Left hindlimb (tissue), 1 donor: ENCODE data around the gene FTCD.
"Not testable (repeated sequence)": the region's sequence is repeated elsewhere in the genome, so short reads cannot be mapped to it uniquely, and the experiment has no call there.

Experiments used
- DNase-seq: peaks from one replicate; pipeline ENCODE4 v3.0.0-alpha.2; 2018

Gene FTCD, protein sequence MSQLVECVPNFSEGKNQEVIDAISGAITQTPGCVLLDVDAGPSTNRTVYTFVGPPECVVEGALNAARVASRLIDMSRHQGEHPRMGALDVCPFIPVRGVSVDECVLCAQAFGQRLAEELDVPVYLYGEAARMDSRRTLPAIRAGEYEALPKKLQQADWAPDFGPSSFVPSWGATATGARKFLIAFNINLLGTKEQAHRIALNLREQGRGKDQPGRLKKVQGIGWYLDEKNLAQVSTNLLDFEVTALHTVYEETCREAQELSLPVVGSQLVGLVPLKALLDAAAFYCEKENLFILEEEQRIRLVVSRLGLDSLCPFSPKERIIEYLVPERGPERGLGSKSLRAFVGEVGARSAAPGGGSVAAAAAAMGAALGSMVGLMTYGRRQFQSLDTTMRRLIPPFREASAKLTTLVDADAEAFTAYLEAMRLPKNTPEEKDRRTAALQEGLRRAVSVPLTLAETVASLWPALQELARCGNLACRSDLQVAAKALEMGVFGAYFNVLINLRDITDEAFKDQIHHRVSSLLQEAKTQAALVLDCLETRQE

DNA sequence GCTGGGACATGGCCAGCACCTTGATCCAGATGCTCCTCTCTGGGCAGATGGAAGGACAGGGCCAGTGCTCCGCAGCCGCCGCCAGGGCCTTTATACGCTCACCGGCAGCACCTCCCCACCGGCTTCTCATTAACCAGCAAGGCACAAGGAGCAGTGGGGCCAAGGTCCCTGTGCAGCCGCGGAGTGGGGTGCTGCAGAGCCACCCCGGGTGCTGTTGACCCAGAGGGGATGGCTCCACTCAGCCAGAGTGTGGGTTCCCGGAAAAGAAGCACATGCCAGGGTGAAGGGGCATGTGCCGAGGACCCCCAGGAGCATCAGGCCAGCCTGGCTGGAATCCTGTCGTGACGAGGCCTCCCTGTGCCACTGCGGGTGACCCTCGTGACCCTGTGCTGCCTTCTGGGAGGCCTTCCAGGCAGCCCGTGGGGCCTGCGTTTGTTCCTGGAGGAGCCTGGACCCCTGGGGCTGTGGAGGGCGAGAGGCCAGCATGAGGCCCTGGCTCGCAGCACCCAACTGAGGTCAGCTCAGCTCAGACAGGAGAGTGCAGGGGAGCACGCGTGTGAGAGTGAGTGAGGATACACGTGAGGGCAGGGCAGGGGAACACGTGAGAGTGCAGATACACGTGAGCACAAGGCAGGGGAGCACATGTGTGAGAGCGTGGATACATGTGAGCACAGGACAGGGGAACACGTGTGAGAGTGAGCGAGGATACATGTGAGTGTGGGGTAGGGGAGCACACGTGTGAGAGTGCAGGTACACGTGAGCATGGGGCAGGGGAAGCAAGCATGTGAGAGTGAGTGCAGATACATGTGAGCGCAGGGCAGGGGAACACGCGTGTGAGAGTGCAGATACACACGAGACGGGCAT is at the start of gene FTCD:
Gene FTCD, minus strand, starts transcription at position 66 of the 864 bp plus-strand sequence. Its CDS starts 56 bp downstream, at position 10.
- peak; percentile 24 for DNase-seq

DNA sequence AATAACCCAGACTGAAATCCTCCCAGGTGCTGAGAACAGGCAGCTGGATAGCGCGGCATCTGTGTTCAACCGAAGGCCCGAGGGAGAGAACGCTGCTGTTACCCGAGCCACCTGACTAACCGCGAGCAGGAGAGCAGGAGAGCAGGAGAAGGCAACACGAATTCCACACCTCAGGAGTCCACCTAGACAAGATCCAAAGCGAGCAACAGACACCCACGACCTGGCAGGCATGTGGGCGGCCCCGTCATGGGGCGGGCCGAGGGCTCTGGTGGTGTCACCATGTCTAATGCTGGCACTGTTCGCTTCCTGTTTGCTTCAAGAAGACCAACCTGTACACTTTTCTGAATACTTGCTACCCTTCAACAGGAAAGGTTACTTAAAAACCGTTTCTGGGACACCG is 49.8 kb upstream of the FTCD start:
- DNase-seq: no peak

DNA sequence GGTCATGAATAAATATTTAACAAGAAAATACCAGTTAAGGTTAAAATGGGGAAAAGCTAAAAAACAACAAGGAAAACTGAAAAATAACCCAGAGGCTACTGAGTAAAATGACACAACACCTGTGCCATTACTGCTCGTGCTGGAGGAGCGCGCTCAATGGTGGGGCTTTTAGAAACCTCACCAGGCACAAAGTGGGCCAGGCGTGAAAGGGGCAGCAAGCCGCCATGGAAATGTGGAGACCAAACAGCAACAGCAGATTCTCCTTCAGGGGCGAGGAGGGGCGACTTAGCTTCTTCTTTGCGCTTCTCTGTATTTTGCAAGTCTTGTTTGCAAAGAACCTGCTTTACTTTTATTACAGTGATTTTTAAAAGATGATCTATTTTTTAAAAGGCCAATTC is 47.8 kb upstream of the FTCD start:
- DNase-seq: no peak

DNA sequence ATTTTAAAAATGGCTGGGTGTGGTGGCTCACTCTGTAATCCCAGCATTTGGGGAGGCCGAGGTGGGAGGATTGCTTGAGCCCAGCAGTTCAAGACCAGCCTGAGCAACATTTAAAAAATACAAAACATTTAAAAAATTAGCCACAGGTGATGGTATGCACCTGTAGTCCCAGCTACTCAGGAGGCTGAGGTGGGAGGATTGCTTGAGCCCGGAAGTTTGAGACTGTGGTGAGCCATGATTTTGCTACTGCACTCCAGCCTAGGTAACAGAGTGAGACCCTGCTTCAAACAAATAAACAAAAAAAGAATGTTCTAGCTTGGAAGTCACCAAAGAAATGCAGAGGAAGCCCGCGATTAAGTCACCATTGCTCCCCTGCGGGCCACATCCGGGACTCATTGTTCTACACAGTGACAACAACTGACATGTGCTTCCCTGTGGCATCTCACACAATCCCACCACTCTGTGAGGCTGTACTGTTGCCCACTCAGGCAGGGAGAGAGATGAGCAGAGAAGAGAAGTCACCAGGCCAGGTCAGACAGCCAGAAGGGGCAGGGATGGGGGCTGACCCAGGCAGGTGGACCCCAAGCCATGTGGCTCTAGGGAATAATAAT is 47.3 kb upstream of the FTCD start:
- no peak for DNase-seq

DNA sequence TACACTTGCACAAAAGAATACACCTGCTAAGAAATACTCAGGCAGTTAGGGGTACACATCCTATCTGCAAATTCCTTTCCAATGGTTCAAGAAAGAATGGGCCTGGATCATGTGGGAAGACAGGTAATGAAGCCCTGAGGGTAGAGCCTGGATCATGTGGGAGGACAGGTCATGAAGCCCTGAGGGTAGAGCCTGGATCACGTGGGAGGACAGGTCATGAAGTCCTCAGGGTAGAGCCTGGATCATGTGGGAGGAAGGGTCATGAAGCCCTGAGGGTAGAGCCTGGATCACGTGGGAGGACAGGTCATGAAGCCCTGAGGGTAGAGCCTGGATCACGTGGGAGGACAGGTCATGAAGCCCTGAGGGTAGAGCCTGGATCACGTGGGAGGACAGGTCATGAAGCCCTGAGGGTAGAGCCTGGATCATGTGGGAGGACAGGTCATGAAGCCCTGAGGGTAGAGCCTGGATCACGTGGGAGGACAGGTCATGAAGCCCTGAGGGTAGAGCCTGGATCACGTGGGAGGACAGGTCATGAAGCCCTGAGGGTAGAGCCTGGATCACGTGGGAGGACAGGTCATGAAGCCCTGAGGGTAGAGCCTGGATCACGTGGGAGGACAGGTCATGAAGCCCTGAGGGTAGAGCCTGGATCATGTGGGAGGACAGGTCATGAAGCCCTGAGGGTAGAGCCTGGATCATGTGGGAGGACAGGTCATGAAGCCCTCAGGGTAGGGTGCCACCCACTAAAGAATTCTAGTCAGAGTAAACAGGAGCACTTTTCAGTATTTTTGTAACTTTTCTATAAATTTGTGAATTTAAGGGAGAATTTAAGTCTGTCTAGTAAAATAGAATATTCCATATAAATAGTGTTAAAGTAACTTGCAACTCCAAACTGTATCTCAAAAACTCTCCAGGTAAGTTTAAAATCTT is 45.8 kb upstream of the FTCD start:
- DNase-seq: not testable (repeated sequence)

DNA sequence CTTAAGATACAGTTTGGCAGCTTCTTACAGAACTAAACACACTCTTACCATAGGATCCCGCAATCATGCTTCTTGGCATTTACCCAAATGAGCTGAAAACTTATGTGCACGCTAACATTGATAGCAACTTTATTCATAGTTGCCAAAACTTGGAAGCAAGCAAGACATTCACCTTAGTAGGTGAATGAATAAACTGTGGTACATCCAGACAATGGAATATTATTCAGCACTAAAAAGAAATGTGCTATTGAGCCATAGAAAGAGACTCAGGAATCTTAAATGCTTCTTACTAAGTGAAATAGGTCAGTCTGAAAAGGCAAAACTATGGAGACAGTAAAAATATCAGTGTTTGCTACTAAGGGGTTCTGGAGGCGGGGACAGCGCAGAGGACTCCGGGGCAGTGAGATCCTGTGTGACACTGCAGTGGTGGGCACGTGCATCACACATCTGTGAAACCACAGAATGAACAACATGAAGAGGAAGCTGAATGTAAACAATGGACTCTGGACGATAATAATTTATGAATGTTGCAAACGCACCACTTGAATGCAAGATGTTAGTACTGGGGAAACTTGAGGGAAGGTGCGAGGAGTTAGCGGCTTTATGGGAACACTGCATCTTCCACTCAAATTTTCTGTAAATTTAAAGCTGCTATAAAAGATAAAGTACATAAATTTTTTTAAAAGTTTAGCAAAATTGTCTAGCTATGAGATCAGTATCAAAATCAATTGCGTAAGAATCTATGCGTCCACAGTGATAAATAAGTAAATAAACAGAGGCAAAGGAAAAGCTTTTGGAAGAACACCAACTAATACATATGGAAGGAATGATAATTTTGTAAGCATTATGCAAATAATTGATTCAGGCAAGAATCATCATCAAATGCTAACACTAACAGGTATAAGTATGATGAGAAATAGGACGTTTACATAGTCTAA is 44.3 kb upstream of the FTCD start:
- no peak for DNase-seq

DNA sequence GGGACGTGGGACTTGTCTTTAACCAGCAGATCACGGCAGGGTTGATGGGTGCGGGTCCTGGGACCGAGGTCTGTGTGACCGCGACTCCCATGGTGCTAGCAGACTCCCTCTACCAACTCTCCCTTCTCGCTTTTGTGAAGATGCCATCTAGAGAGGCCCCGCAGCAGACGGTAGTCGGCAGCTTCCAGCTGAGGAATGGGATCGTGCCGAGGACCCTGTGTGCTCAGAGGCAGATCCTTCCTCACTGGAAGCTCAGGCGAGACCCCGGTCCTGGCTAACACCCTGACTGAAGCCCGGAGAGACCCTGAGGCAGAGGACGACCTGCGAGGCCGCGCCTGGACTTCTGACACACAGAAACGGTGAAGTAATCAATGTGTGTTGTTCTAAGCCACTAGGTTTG is 41.4 kb upstream of the FTCD start:
- no peak for DNase-seq

DNA sequence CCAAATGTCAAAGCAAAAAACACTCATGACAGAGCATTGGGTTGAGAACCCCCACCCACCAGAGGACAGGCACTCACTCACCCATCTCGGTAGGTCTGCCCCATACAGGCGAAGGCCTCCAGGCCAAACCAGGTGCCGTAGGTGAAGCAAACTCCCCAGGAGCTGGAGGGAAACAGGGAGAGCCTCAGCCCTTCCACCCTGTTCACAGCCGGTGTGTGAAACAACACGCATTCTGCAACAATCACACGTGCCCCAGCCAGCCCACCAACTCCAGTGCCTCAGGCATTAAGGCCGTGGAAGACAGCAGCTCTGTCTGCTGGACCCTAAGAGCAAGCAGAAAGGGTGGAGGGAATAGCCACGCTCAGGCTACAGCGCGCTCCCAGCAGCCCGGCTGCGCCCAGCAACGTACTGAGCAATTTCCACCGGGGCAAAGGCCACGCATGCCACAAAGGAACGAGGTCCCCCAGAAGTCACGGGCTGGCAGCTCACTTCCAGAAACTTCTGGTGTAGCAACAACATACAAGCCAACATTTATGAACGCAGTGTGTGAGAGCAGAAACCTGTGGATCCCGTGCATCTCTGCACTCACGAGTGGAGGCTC is 40.3 kb upstream of the FTCD start:
- no peak for DNase-seq

DNA sequence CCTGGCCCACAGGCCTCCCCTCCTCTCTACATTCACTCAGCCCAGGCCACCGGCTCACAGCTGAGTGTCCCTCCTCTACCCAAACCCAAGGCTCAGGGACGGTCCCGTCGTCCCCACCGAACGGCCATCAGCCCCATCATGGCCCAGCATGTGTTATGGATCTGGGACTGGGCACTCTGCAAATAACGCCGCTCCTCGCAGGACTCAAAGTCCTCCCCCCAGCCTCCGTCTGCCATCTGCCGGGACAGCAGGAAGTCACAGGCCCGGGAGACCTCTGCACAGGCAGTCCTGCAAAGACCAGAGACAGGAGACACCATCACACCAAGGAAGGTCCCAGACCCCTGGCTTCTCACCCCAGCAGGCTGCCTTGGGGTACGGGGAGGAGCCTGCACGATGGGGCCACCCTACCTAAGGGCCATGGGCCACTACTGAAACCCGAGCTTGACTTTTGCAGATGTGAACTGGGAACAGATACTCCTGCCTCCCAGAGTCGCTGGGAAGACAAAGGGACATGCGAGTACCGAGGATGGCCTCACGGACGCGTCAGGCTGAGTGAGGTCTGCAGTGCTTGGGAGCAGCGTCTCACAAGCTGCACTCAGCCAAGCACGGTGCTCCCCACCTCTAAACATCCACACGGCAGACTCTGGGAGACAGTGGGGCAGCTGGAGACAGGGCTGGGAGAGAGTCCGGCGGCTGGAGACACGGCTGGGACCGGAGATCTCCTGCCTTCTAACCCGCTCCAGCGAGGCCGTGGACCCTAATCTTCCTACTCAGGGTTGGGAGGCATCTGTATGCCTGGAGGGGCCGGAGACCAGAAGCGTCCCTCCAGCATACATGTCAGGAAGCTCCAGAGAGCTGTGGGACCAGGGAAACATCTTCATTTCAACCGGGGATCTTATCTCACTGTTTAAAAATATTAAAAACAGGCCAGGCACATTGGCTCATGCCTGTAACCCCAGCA is 39.3 kb upstream of the FTCD start:
- no peak for DNase-seq

DNA sequence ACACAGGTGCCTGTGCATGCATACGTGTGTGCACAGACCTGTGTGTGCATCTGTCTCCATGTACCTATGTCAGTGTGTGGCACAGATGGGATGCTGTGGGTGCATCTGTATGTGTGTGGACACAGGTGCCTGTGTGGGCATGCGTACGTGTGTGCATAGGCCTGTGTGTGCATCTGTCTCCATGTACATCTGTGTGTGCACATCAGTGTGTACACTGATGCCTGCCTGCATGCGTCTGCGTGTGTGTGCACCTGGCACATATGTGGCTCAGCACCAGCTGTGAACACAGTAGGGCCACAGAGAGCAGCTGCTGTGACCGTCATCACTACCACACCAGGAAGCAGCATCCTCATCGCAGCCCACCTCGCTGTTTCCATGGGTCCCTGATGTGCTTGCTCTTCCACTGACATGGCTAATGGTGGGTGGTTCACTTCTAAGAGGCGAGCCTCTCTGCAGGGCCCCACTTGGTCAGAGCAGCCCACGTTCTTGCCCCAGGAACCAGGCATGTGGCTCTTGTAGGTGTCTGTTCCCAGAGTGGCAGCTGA is 38.5 kb upstream of the FTCD start:
- no peak for DNase-seq

DNA sequence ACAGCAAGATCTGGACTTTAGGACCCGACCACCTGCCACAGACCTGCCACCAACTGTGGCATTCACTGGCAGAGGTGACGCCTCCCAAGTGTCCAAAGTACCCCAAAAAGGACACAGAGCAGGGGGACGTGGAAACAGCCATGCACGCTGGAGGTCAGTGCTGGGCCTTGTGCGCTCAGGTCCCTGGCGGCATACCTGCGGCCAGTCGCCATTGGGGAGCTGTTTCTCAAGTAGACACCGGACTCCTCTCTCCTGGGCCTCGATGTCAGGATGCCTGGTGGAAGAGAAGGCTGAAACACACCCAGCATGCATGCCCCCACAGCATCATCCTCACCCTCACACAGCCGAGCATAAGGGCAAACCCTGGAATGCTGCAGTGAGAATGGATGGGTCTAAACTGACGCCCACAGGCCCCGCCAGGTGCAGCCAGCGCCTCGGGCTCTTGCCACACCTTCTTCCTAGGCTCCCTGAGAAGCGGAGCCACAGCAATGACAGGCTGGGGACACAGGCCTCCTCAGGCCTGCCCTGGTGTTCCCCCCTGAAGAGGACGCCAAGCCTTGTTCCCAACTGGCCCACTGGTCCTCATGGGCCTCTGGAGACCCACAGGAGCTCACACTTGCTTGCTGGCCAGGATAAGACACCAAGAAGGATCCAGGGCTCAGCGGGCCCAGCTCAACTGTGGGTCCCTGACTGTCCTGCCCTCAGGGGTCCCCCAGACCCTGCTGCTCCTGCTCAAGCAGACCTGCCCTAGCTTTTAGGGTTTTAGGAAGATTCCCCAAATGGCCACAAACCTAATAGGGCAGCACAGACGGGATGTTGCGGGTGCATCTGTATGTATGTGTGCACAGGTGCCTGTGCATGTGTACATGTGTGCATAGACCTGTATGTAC is 36.6 kb upstream of the FTCD start:
- no peak for DNase-seq

DNA sequence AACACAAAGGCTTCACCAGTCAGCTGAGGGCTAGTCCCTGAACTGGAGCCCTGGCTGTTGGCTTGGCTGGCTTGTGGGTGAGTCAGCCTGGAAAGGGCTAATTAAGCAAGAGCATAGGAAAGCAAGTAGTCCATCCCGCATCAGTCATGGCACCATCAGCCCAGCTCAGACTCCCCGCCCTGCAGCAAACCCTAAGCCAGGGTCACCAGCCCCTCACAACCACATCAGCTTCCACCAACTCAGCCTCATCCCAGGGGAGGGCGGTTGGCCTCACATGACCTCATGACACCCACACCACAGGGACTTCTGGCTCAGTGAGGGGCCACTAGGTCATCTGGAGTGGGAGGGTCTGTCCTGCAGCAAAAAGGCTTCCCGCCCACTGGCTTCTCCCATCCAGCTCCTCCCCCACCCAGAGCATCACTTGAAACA is 35.9 kb upstream of the FTCD start:
- no peak for DNase-seq

DNA sequence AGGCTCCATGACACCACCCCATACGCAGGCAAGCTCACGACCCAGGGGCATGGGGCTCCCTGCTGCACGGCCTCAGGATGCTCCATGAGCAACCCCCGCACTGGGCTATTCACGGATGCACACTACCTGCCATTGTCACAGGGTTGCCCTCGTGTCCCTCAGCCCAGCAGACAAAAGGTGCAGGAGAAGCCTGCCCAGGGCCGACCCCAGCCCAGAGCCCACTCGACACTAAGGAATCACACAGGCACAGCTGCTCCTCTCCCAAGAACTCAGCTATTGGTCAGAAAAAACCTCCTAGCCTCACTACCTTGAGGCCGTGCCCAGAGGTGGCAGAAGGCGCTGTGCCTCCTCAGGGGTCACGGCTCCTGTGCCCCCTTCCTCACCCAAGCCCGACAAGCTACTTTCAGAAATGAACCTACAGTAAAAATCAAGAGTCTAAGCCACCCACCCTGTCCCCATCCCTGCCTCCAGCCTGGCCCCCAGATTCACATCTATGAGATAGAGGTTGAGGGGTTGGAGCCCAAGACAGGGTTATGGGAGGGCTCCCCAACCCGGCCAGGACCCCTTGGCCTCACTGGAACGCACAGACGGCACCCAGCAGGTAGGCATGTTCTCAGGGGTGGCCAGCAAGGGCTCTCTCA is 35.2 kb upstream of the FTCD start:
- no peak for DNase-seq

DNA sequence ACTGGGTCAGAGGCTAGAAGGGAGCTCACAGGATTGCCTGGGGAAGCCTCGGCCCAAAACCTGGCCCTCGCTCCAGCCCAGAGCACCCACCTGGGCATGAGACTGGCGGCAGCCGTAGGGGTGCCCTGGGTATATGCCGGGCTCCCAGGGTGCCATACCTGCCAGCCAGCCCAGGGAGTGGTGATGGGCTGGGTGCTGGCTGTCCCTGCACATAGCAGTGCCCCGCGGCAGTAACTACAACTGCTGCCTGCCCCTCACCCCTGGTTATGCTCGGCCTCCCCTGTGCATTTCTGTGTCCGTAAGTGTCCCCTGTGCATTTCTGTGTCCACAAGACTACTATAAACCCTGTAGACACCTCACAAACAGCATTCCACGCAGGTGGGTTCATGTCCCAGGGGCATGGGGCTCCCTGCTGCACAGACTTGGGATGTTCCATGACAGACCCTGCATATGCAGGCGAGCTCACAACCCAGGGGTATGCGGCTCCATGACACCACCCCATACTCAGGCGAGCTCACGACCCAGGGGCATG is 34.6 kb upstream of the FTCD start:
- DNase-seq: no peak

DNA sequence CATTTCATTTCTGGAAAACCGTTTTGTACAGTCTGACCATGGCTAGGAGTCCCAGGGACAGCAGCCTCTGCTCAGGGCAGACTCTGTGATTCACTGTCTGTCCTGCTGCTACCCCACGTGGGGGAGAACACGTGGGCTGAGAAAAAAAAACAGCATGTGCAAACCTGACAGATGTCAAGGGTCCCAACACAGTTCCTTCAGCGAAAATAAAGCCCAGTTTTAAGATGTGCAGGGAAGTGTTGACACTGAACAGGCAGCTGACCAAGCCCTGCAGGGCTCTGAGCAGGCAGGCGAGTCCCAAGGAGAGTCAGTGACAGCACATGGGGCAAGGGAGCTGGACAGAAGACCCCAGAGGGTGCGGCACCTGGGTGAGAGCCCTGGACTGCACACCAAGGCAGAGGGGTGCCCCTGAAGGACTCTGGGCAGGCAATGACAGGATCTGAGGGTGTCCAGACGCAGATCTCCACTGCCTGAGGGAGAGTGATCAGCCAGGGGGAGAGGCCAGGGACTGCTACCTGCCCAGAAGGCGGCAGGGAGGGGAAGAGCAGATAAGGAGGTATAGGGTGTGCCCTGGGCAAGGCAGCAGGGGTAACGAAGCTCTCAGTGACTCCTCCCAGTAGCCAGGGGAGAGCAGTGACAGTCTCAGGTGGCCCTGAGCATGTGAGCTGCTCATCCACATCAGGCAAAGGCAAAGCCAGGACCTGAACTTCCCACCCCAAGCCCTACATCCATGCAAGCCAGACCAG is 34.0 kb upstream of the FTCD start:
- DNase-seq: no peak
